ENCODE measurements around the gene E2F4.

- TF ChIP-seq CTCF (IDR thresholded peaks at IDR 0.05) (no peak), POLR2A (IDR thresholded peaks at IDR 0.05) (no peak), POLR2AphosphoS5 (IDR thresholded peaks at IDR 0.05) (no peak)
Measured at GRCh38 chr16:67165121-67166078, 26.6 kb upstream of the E2F4 start.

Data from stomach (tissue), 4 donors.